DND-41 (cell line): ENCODE measurements around the gene P2RY2.

ENCODE experiments used
- ATAC-seq: fragments of 200-7000 bp; cut with Tn5 transposase; 3 replicates; pipeline ENCODE4 v1.9.1; 2021; ENCODE audit warnings: low read depth; ENCODE audit not compliant: insufficient read depth
- DNase-seq: peaks from one replicate; pipeline ENCODE4 v3.0.0-alpha.2; 2020
- H2AFZ ChIP-seq: 2 replicates; pipeline ENCODE4 v1.6.0; 2012; ENCODE audit warnings: low read depth, low read length
- H3K27ac ChIP-seq: 2 replicates; pipeline ENCODE4 v1.5.1; 2012; ENCODE audit warnings: low read length, inconsistent platforms
- H3K27me3 ChIP-seq: fragments of 200-600 bp; sonication (generic); 2 replicates; pipeline ENCODE4 v1.6.0; 2012; ENCODE audit warnings: low read length, mild to moderate bottlenecking, inconsistent platforms; ENCODE audit not compliant: insufficient read depth, poor library complexity
- H3K36me3 ChIP-seq: 2 replicates; pipeline ENCODE4 v1.5.1; 2012; ENCODE audit warnings: low read length, inconsistent platforms; ENCODE audit not compliant: insufficient read depth
- H3K4me1 ChIP-seq: 2 replicates; pipeline ENCODE4 v1.5.1; 2012; ENCODE audit warnings: mild to moderate bottlenecking, low read length; ENCODE audit not compliant: insufficient read depth
- H3K4me2 ChIP-seq: 2 replicates; pipeline ENCODE4 v1.6.0; 2012; ENCODE audit warnings: mild to moderate bottlenecking, moderate library complexity, low read length, inconsistent platforms; ENCODE audit not compliant: insufficient read depth
- H3K4me3 ChIP-seq, 2 experiments: fragments of 200-600 bp in 1 of 2; shearing (Covaris generic) in 1 of 2; 2 replicates each; pipeline ENCODE4 v1.5.1; 2012 to 2016; ENCODE audit warnings: inconsistent platforms in 2 of 2, low read length in 2 of 2, mild to moderate bottlenecking in 2 of 2, low read depth in 1 of 2, moderate library complexity in 1 of 2
- H3K79me2 ChIP-seq: 2 replicates; pipeline ENCODE4 v1.6.0; 2012; ENCODE audit warnings: low read length, inconsistent platforms; ENCODE audit not compliant: insufficient read depth
- H3K9ac ChIP-seq: 2 replicates; pipeline ENCODE4 v1.6.0; 2012; ENCODE audit warnings: low read depth, mild to moderate bottlenecking, inconsistent platforms, low read length, moderate library complexity
- H3K9me3 ChIP-seq: 2 replicates; pipeline ENCODE4 v1.5.1; 2012; ENCODE audit warnings: low read length, moderate library complexity, mild to moderate bottlenecking, inconsistent platforms; ENCODE audit not compliant: insufficient read depth, severe bottlenecking
- H4K20me1 ChIP-seq: 2 replicates; pipeline ENCODE4 v1.6.0; 2012; ENCODE audit warnings: low read length; ENCODE audit not compliant: insufficient read depth
- EZH2 ChIP-seq: IDR thresholded peaks from 3 replicates; pipeline ENCODE4 v1.6.1; 2012; ENCODE audit warnings: borderline replicate concordance, low read depth, mild to moderate bottlenecking, moderate library complexity, low read length, inconsistent platforms; ENCODE audit not compliant: severe bottlenecking
- TF ChIP-seq, protein P1 (sequence below): IDR thresholded peaks from 2 replicates; pipeline ENCODE4 v1.5.1; 2012; ENCODE audit warnings: borderline replicate concordance, low read length, moderate library complexity, mild to moderate bottlenecking; ENCODE audit not compliant: poor library complexity, severe bottlenecking; ENCODE audit errors: extremely low read depth

The P2RY2 gene

GRCh38 chr11:73171436-73172161 is 46.5 kb upstream of the P2RY2 start:
- Histone ChIP-seq H3K4me2 (no peak overlapping the region), H3K9me3 (no peaks in the 10 kb centered on the region), H3K4me3 (no peak overlapping the region), H3K4me1 (no peaks in the 10 kb centered on the region), H3K27me3 (no peaks in the 10 kb centered on the region), H4K20me1 (no peaks in the 10 kb centered on the region), H3K79me2 (no peaks in the 10 kb centered on the region), H3K9ac (no peak overlapping the region), H3K36me3 (no peaks in the 10 kb centered on the region), H3K27ac (no peak overlapping the region), H2AFZ (no peak overlapping the region)
- ATAC-seq (no peak), DNase-seq (no peak)
- no peak for TF ChIP-seq EZH2
- TF ChIP-seq, protein P1, sequence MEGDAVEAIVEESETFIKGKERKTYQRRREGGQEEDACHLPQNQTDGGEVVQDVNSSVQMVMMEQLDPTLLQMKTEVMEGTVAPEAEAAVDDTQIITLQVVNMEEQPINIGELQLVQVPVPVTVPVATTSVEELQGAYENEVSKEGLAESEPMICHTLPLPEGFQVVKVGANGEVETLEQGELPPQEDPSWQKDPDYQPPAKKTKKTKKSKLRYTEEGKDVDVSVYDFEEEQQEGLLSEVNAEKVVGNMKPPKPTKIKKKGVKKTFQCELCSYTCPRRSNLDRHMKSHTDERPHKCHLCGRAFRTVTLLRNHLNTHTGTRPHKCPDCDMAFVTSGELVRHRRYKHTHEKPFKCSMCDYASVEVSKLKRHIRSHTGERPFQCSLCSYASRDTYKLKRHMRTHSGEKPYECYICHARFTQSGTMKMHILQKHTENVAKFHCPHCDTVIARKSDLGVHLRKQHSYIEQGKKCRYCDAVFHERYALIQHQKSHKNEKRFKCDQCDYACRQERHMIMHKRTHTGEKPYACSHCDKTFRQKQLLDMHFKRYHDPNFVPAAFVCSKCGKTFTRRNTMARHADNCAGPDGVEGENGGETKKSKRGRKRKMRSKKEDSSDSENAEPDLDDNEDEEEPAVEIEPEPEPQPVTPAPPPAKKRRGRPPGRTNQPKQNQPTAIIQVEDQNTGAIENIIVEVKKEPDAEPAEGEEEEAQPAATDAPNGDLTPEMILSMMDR, result no peak

- Histone ChIP-seq H3K9me3 (no peaks in the 10 kb centered on the region), H4K20me1 (no peaks in the 10 kb centered on the region; the same call in 1 of the 2 replicates), H3K9ac (no peak overlapping the region), H3K27ac (no peak overlapping the region), H3K4me3 (no peak overlapping the region), H3K27me3 (no peaks in the 10 kb centered on the region), H2AFZ (no peak overlapping the region), H3K36me3 (no peaks in the 10 kb centered on the region), H3K4me1 (no peaks in the 10 kb centered on the region), H3K79me2 (no peaks in the 10 kb centered on the region), H3K4me2 (no peak overlapping the region)
- ATAC-seq (no peak), DNase-seq (no peak)
- TF ChIP-seq EZH2, result no peak
- TF ChIP-seq, protein P1, result no peak
Measured at GRCh38 chr11:73172992-73173656, 45.0 kb upstream of the P2RY2 start.

DNA sequence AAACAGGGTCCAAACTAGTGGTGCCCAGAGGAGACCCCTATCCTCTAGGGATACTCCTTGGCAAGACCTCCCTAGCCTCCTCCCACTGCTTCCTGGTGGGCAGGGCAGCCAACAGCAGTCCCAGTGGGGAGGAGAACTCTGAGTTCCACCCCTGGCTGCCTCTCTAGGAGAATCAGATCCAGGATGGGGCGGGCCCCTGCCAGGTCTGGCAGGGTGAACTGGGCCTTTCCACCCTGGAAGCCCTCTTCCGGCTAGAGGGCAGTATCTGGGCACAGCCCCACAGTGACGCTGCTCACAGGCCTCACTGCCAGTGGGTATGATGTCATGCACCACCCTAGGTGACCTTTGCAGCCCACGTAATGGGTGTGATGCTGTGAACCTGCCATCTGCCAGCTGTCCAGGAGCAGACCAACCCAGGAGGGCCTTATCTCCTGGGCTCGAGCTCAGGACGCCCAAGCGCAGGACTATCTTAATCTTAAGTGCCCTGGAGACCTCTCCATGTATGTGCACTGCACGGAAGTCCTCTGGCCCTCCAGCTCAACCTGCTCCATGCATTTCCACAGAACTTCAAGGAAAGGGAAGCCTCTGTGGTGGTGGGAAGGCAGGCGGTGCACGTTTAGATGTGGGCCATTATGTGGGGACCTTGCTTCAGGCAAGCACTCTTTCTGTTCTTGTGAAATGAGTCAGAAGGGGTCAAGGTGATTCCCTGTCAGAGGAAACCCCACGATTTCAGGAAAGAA is 44.2 kb upstream of the P2RY2 start:
- Histone ChIP-seq H3K4me2 (no peak overlapping the region), H3K27ac (no peak overlapping the region)

More for the DNA sequence above, 44.2 kb upstream of the P2RY2 start:
- H3K9ac ChIP-seq, result no peak overlapping the region
- ATAC-seq (no peak), DNase-seq (no peak)
- H2AFZ ChIP-seq, result no peak overlapping the region
- H3K36me3 ChIP-seq, result no peaks in the 10 kb centered on the region
- no peaks in the 10 kb centered on the region for H3K27me3 ChIP-seq
- no peak overlapping the region for H3K4me3 ChIP-seq
- no peaks in the 10 kb centered on the region for H3K9me3 ChIP-seq
- no peaks in the 10 kb centered on the region; the same call in 1 of the 2 replicates for H4K20me1 ChIP-seq
- no peaks in the 10 kb centered on the region for H3K4me1 ChIP-seq
- TF ChIP-seq, protein P1, result no peak
- no peak for TF ChIP-seq EZH2
- H3K79me2 ChIP-seq, result no peaks in the 10 kb centered on the region
